DND-41 (cell line): Measurements from ENCODE around the gene IFNL4.

Source experiments
- ATAC-seq: fragments of 200-7000 bp; cut with Tn5 transposase; 3 replicates; pipeline ENCODE4 v1.9.1; 2021; ENCODE audit warnings: low read depth; ENCODE audit not compliant: insufficient read depth
- DNase-seq: peaks from one replicate; pipeline ENCODE4 v3.0.0-alpha.2; 2020
- H2AFZ ChIP-seq: 2 replicates; pipeline ENCODE4 v1.6.0; 2012; ENCODE audit warnings: low read depth, low read length
- H3K27ac ChIP-seq: 2 replicates; pipeline ENCODE4 v1.5.1; 2012; ENCODE audit warnings: low read length, inconsistent platforms
- H3K27me3 ChIP-seq: fragments of 200-600 bp; sonication (generic); 2 replicates; pipeline ENCODE4 v1.6.0; 2012; ENCODE audit warnings: low read length, mild to moderate bottlenecking, inconsistent platforms; ENCODE audit not compliant: insufficient read depth, poor library complexity
- H3K36me3 ChIP-seq: 2 replicates; pipeline ENCODE4 v1.5.1; 2012; ENCODE audit warnings: low read length, inconsistent platforms; ENCODE audit not compliant: insufficient read depth
- H3K4me1 ChIP-seq: 2 replicates; pipeline ENCODE4 v1.5.1; 2012; ENCODE audit warnings: mild to moderate bottlenecking, low read length; ENCODE audit not compliant: insufficient read depth
- H3K4me2 ChIP-seq: 2 replicates; pipeline ENCODE4 v1.6.0; 2012; ENCODE audit warnings: mild to moderate bottlenecking, moderate library complexity, low read length, inconsistent platforms; ENCODE audit not compliant: insufficient read depth
- H3K4me3 ChIP-seq, 2 experiments: fragments of 200-600 bp in 1 of 2; shearing (Covaris generic) in 1 of 2; 2 replicates each; pipeline ENCODE4 v1.5.1; 2012 to 2016; ENCODE audit warnings: inconsistent platforms in 2 of 2, low read length in 2 of 2, mild to moderate bottlenecking in 2 of 2, low read depth in 1 of 2, moderate library complexity in 1 of 2
- H3K79me2 ChIP-seq: 2 replicates; pipeline ENCODE4 v1.6.0; 2012; ENCODE audit warnings: low read length, inconsistent platforms; ENCODE audit not compliant: insufficient read depth
- H3K9ac ChIP-seq: 2 replicates; pipeline ENCODE4 v1.6.0; 2012; ENCODE audit warnings: low read depth, mild to moderate bottlenecking, inconsistent platforms, low read length, moderate library complexity
- H3K9me3 ChIP-seq: 2 replicates; pipeline ENCODE4 v1.5.1; 2012; ENCODE audit warnings: low read length, moderate library complexity, mild to moderate bottlenecking, inconsistent platforms; ENCODE audit not compliant: insufficient read depth, severe bottlenecking
- H4K20me1 ChIP-seq: 2 replicates; pipeline ENCODE4 v1.6.0; 2012; ENCODE audit warnings: low read length; ENCODE audit not compliant: insufficient read depth
- EZH2 ChIP-seq: IDR thresholded peaks from 3 replicates; pipeline ENCODE4 v1.6.1; 2012; ENCODE audit warnings: borderline replicate concordance, low read depth, mild to moderate bottlenecking, moderate library complexity, low read length, inconsistent platforms; ENCODE audit not compliant: severe bottlenecking
- TF ChIP-seq, protein P1 (sequence below): IDR thresholded peaks from 2 replicates; pipeline ENCODE4 v1.5.1; 2012; ENCODE audit warnings: borderline replicate concordance, low read length, moderate library complexity, mild to moderate bottlenecking; ENCODE audit not compliant: poor library complexity, severe bottlenecking; ENCODE audit errors: extremely low read depth

IFNL4 gene

GRCh38 chr19:39206122-39206521 lies 42.5 kb downstream of the IFNL4 start:
- no peaks in the 10 kb centered on the region for H3K36me3 ChIP-seq
- peaks cover 4% of the 10 kb centered on the region for H3K27me3 ChIP-seq
- no peak overlapping the region for H2AFZ ChIP-seq
- no peak for ATAC-seq
- TF ChIP-seq, protein P1, sequence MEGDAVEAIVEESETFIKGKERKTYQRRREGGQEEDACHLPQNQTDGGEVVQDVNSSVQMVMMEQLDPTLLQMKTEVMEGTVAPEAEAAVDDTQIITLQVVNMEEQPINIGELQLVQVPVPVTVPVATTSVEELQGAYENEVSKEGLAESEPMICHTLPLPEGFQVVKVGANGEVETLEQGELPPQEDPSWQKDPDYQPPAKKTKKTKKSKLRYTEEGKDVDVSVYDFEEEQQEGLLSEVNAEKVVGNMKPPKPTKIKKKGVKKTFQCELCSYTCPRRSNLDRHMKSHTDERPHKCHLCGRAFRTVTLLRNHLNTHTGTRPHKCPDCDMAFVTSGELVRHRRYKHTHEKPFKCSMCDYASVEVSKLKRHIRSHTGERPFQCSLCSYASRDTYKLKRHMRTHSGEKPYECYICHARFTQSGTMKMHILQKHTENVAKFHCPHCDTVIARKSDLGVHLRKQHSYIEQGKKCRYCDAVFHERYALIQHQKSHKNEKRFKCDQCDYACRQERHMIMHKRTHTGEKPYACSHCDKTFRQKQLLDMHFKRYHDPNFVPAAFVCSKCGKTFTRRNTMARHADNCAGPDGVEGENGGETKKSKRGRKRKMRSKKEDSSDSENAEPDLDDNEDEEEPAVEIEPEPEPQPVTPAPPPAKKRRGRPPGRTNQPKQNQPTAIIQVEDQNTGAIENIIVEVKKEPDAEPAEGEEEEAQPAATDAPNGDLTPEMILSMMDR: no peak
- no peak for TF ChIP-seq EZH2
- H3K79me2 ChIP-seq: no peaks in the 10 kb centered on the region
- DNase-seq: no peak
- H3K9ac ChIP-seq: no peak overlapping the region
- H4K20me1 ChIP-seq: no peaks in the 10 kb centered on the region
- no peak overlapping the region for H3K4me2 ChIP-seq
- no peak overlapping the region for H3K27ac ChIP-seq
- no peak overlapping the region for H3K4me3 ChIP-seq
- no peaks in the 10 kb centered on the region for H3K4me1 ChIP-seq
- H3K9me3 ChIP-seq: no peaks in the 10 kb centered on the region

GRCh38 chr19:39205449-39205764 lies 43.2 kb downstream of the IFNL4 start:
- no peak for DNase-seq
- no peaks in the 10 kb centered on the region for H3K4me1 ChIP-seq
- TF ChIP-seq, protein P1: no peak
- TF ChIP-seq EZH2: no peak
- no peak overlapping the region for H3K9ac ChIP-seq
- no peaks in the 10 kb centered on the region for H3K79me2 ChIP-seq
- H3K27me3 ChIP-seq: peaks cover 4% of the 10 kb centered on the region
- H3K4me2 ChIP-seq: no peak overlapping the region
- no peak overlapping the region for H3K4me3 ChIP-seq
- H3K36me3 ChIP-seq: no peaks in the 10 kb centered on the region
- ATAC-seq: no peak
- H4K20me1 ChIP-seq: no peaks in the 10 kb centered on the region
- no peak overlapping the region for H2AFZ ChIP-seq
- no peak overlapping the region for H3K27ac ChIP-seq
- no peaks in the 10 kb centered on the region for H3K9me3 ChIP-seq

DNA sequence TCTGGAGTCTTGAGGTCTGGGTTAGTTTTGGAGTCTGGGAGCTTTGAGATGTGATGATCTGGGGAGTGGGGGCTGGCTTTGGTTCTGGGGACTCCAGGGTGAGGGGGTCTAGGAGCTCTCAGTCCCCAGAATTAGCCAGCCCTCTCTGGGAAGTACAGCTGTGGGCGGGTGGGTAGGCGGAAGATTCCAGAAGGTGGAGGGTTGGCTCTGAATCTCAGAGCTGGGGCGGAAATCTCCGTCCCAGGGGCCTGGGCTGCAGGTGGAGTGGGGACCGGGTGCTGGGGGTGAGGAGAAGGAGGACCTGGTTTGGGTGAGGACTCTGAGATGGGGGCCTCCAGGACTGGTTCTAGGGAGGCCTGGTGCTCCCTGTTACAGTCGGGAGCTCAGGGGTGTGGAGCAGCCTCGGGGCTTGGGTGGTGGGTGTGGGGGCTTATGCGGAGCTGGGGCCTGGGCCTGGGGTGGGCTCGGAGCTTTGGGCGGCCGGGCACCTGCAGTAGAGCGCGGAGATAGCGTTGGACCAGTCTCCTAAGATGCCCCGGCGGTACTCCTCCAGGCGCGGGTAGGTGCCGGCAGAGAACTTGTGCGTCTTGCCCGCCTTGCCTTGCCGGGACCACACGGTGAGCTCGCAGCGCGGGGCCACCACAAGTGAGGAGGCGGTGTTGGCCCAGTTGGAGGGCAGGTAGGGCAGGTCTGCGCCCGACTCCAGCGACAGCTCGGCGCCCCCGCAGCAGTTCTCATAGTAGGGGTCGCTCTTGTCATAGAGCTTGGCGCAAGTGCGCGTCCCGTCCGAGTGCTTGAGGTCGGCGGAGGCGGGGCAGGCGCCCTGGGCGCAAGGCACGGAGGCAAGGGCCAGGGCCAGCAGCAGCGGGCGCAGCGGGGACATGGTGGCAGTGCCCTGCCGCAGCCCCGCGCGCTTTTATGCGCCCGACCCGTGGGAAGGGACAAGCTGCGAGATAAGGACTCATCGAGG lies 45.0 kb downstream of the IFNL4 start, which contains the start of gene SYCN:
SYCN (minus strand) TSS at position 892 of the 970 bp plus-strand sequence; CDS start at position 883, 9 bp downstream.
- peaks cover 4% of the 10 kb centered on the region for H3K27me3 ChIP-seq
- no peaks in the 10 kb centered on the region for H3K9me3 ChIP-seq
- no peaks in the 10 kb centered on the region for H3K79me2 ChIP-seq
- H2AFZ ChIP-seq: no peak within 1 kb of the TSS
- no peak within 1 kb of the TSS for H3K4me3 ChIP-seq
- no peaks in the 10 kb centered on the region for H3K4me1 ChIP-seq
- no peak within 1 kb of the TSS for H3K4me2 ChIP-seq
- no peak for TF ChIP-seq EZH2
- TF ChIP-seq, protein P1: no peak
- H4K20me1 ChIP-seq: no peaks in the 10 kb centered on the region
- no peak for ATAC-seq
- H3K36me3 ChIP-seq: no peaks in the 10 kb centered on the region
- H3K9ac ChIP-seq: no peak within 1 kb of the TSS
- DNase-seq: no peak
- no peak within 1 kb of the TSS for H3K27ac ChIP-seq
